ENCODE data around the gene AGAP1. TPM values are rescaled to one million over a fixed set of nuclear protein-coding genes. Genes with fewer than 3 reads are reported as not detected.
A peak's percentile ranks its signal among the peaks of the same experiment; 100 is the strongest.
"Not testable (repeated sequence)": the region's sequence is repeated elsewhere in the genome, so short reads cannot be mapped to it uniquely, and the experiment has no call there.

The AGAP1 gene
- total RNA-seq, 1 donor from 2014 or later, result 43.8 TPM

- Mint-ChIP-seq H3K9me3 (ENCODE audit: unreplicated experiment) (no peaks in the 10 kb centered on the region), H3K36me3 (ENCODE audit: unreplicated experiment) (no peaks in the 10 kb centered on the region), H3K27me3 (ENCODE audit: unreplicated experiment) (no peaks in the 10 kb centered on the region), H3K27ac (ENCODE audit: unreplicated experiment) (no peak overlapping the region), H3K4me1 (ENCODE audit: unreplicated experiment) (peaks cover 20% of the 10 kb centered on the region), H3K4me3 (ENCODE audit: unreplicated experiment) (no peak overlapping the region)
- TF ChIP-seq CTCF (IDR thresholded peaks at IDR 0.05), result no peak
- DNase-seq (ENCODE audit: extremely low spot score, unreplicated experiment), result no peak
Measured at GRCh38 chr2:235601960-235602704, 108.3 kb downstream of the AGAP1 start.

- not testable (repeated sequence) for H3K27ac Mint-ChIP-seq (ENCODE audit: unreplicated experiment); H3K9me3 Mint-ChIP-seq (ENCODE audit: unreplicated experiment)
Measured at GRCh38 chr2:235602971-235603370, 109.1 kb downstream of the AGAP1 start.

GRCh38 chr2:235603659-235604058 lies 109.8 kb downstream of the AGAP1 start:
- Mint-ChIP-seq H3K27ac (ENCODE audit: unreplicated experiment) (no peak overlapping the region), H3K4me1 (ENCODE audit: unreplicated experiment) (peaks cover 35% of the 10 kb centered on the region), H3K4me3 (ENCODE audit: unreplicated experiment) (no peak overlapping the region), H3K36me3 (ENCODE audit: unreplicated experiment) (no peaks in the 10 kb centered on the region), H3K9me3 (ENCODE audit: unreplicated experiment) (no peaks in the 10 kb centered on the region), H3K27me3 (ENCODE audit: unreplicated experiment) (no peaks in the 10 kb centered on the region)
- no peak for DNase-seq (ENCODE audit: extremely low spot score, unreplicated experiment)
- no peak for TF ChIP-seq CTCF (IDR thresholded peaks at IDR 0.05)

More at GRCh38 chr2:235602971-235603370, 109.1 kb downstream of the AGAP1 start:
- not testable (repeated sequence) for H3K4me3 Mint-ChIP-seq (ENCODE audit: unreplicated experiment); DNase-seq (ENCODE audit: extremely low spot score, unreplicated experiment); H3K27me3 Mint-ChIP-seq (ENCODE audit: unreplicated experiment); H3K36me3 Mint-ChIP-seq (ENCODE audit: unreplicated experiment)
- H3K4me1 Mint-ChIP-seq (ENCODE audit: unreplicated experiment), result peaks cover 28% of the 10 kb centered on the region

GRCh38 chr2:235605312-235606003 lies 111.6 kb downstream of the AGAP1 start:
- Mint-ChIP-seq H3K36me3 (ENCODE audit: unreplicated experiment) (no peaks in the 10 kb centered on the region), H3K4me3 (ENCODE audit: unreplicated experiment) (peak overlapping the region; percentile 53), H3K27me3 (ENCODE audit: unreplicated experiment) (no peaks in the 10 kb centered on the region), H3K9me3 (ENCODE audit: unreplicated experiment) (no peaks in the 10 kb centered on the region), H3K27ac (ENCODE audit: unreplicated experiment) (peak overlapping the region; percentile 93), H3K4me1 (ENCODE audit: unreplicated experiment) (peaks cover 46% of the 10 kb centered on the region)
- no peak for TF ChIP-seq CTCF (IDR thresholded peaks at IDR 0.05)
- peak; percentile 90 for DNase-seq (ENCODE audit: extremely low spot score, unreplicated experiment)

- Mint-ChIP-seq H3K36me3 (ENCODE audit: unreplicated experiment) (no peaks in the 10 kb centered on the region), H3K4me3 (ENCODE audit: unreplicated experiment) (peak overlapping the region; percentile 53), H3K4me1 (ENCODE audit: unreplicated experiment) (peaks cover 46% of the 10 kb centered on the region), H3K27ac (ENCODE audit: unreplicated experiment) (peak overlapping the region; percentile 93), H3K9me3 (ENCODE audit: unreplicated experiment) (no peaks in the 10 kb centered on the region), H3K27me3 (ENCODE audit: unreplicated experiment) (no peaks in the 10 kb centered on the region)
- DNase-seq (ENCODE audit: extremely low spot score, unreplicated experiment), result no peak
- TF ChIP-seq CTCF (IDR thresholded peaks at IDR 0.05), result no peak
Measured at GRCh38 chr2:235606004-235606715, 112.3 kb downstream of the AGAP1 start.

Measured in osteocyte (in vitro differentiated cells).